Upper lobe of left lung (tissue), 6 donors: ENCODE measurements around the gene CREG1. TPM values are rescaled to one million over a fixed set of nuclear protein-coding genes. Genes with fewer than 3 reads are reported as not detected.

ENCODE experiments used
- ATAC-seq, 2 donors: fragments of 200-7000 bp; cut with Tn5 transposase; one replicate each; pipeline ENCODE4 v1.9.1; 2022; ENCODE audit warnings: mild to moderate bottlenecking in 2 of 2, moderate library complexity in 2 of 2; ENCODE audit not compliant: low FRiP score in 2 of 2
- DNase-seq, 2 donors: peaks; one replicate each; pipeline ENCODE4 v3.0.0-alpha.2; 2019 to 2020
- H3K27ac ChIP-seq, 4 donors: fragments of 200-600 bp; sonication (generic); one replicate each; pipeline ENCODE4 v1.5.1; 2016 to 2019
- H3K27me3 ChIP-seq, 4 donors: fragments of 200-600 bp; sonication (generic); one replicate each; pipeline ENCODE4 v1.5.1; 2017 to 2019
- H3K36me3 ChIP-seq, 4 donors: fragments of 200-600 bp; sonication (generic); one replicate each; pipeline ENCODE4 v1.5.1; 2016 to 2019
- H3K4me1 ChIP-seq, 4 donors: fragments of 200-600 bp; sonication (generic); one replicate each; pipeline ENCODE4 v1.5.1; 2018 to 2019
- H3K4me3 ChIP-seq, 4 donors: fragments of 200-600 bp; sonication (generic); one replicate each; pipeline ENCODE4 v1.5.1; 2017 to 2019; ENCODE audit warnings: mild to moderate bottlenecking in 2 of 4, moderate library complexity in 1 of 4
- H3K9me3 ChIP-seq, 4 donors: fragments of 200-600 bp; sonication (generic); one replicate each; pipeline ENCODE4 v1.5.1; 2018 to 2019
- CTCF ChIP-seq, 6 experiments: fragments of 450-650 bp in 4 of 6; fragments of 200-600 bp in 2 of 6; sonication (generic) in 2 of 6; IDR thresholded peaks; one replicate each; pipeline ENCODE4 v1.5.1; 2016 to 2019; ENCODE audit warnings: antibody characterized with exemption in 6 of 6
- EP300 ChIP-seq, 4 donors: sonication (generic); formaldehyde crosslinking; IDR thresholded peaks; one replicate each; pipeline ENCODE4 v1.5.1; 2017; ENCODE audit warnings: antibody characterized with exemption in 4 of 4, control low read depth in 2 of 4
- POLR2A ChIP-seq, 4 donors: fragments of 450-650 bp; IDR thresholded peaks; one replicate each; pipeline ENCODE4 v1.5.1; 2016 to 2017; ENCODE audit warnings: antibody characterized with exemption in 4 of 4, mild to moderate bottlenecking in 2 of 4
- POLR2AphosphoS5 ChIP-seq, 2 donors: sonication (generic); formaldehyde crosslinking; IDR thresholded peaks; one replicate each; pipeline ENCODE4 v1.5.1; 2017; ENCODE audit warnings: antibody characterized with exemption in 2 of 2
- WGBS, 2 donors: methylation state at CpG; one replicate each; pipeline ENCODE4 v1.1.5; 2017 to 2018; 5-methylcytosine and 5-hydroxymethylcytosine counted together
- total RNA-seq, 6 donors: library from RNA; depleted of rRNA in 4 of 6; stranded (reverse); fragments of >200 nt in 4 of 6; gene quantifications; one replicate each; pipeline versions ENCODE4 v1.1.0 to v1.2.1, GENCODE V29; 2016 to 2021
- donor health status: DM: no; HTN: no; CAD: no; lungs with moderate emphysema.
- donor health status: DM: no; HTN: yes; CAD: no; lungs with severe emphysema.

The CREG1 gene
- total RNA-seq, 6 donors from 2014 or later, result 114 to 235 (median 141) TPM

DNA sequence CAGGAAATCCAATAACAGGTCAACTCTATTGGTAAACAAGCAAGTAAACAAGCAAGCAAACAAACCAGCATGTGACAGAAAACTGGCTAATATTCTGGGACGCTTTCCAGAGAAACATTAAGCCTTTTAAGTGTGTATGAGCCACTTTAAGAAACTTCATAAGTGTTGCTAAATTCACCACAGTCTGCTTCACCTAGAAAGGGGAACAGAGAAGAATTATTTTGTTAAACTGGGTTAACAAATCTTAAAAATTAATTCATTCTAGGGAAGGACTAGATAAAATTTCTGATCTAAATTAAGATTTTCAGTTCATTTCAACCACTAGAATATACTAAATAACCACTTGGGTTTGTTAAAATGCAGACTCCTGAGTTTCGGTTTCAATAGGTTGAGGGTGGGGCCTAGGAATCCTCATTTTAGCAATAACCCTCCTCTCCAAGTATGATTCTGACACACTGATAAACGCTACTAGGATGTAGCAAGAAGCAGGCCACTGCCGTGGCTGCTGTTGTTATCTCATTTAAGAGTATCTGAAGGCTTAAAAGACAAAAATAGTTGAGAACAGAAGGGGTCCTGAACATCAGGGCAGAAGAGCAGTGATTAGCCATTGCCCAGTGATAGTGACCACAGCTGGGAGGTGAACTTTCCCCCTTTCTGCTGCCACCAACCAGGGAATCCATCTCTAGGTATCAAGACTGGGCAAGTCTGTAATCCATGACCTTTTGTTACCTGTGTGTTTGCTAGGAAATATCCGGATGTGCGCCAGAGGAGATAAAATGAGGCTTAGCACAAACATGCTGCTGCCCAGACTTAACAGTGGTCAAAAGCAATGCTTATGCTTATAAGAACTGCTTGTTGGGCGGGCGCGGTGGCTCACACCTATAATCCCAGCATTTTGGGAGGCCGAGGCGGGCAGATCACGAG, 11.2 kb downstream of the CREG1 start:
- DNase-seq (no peak), ATAC-seq (peak in 1 of 2 donors; percentile 25)
- H3K4me1 ChIP-seq, result peaks cover 0 to 23% (median 16%) of the 10 kb centered on the region in 4 donors
- H3K4me3 ChIP-seq, result no peak overlapping the region
- H3K27me3 ChIP-seq, result no peaks in the 10 kb centered on the region
- no peaks in the 10 kb centered on the region for H3K9me3 ChIP-seq
- 71 to 78% methylated on average over 12 of the region's 12 CpGs for WGBS, 2 donors
- TF ChIP-seq POLR2A (IDR thresholded peaks at IDR 0.05) (no peak), CTCF (IDR thresholded peaks at IDR 0.05) (no peak), POLR2AphosphoS5 (IDR thresholded peaks at IDR 0.05) (no peak), EP300 (IDR thresholded peaks at IDR 0.05) (no peak)
- peaks cover 0 to 33% (median 13%) of the 10 kb centered on the region in 4 donors for H3K36me3 ChIP-seq
- peak overlapping the region in 2 of 4 donors; percentile 10 to 61 for H3K27ac ChIP-seq

- peak overlapping the region in 1 of 4 donors; percentile 61 for H3K27ac ChIP-seq
- 0 to 12% methylated on average over 1 of the region's 1 CpG for WGBS, 2 donors
- H3K36me3 ChIP-seq, result peaks cover 0 to 26% (median 9%) of the 10 kb centered on the region in 4 donors
- H3K4me1 ChIP-seq, result peaks cover 0 to 23% (median 16%) of the 10 kb centered on the region in 4 donors
- TF ChIP-seq EP300 (IDR thresholded peaks at IDR 0.05) (no peak), POLR2AphosphoS5 (IDR thresholded peaks at IDR 0.05) (no peak), POLR2A (IDR thresholded peaks at IDR 0.05) (no peak), CTCF (IDR thresholded peaks at IDR 0.05) (no peak)
- no peaks in the 10 kb centered on the region for H3K27me3 ChIP-seq
- H3K9me3 ChIP-seq, result no peaks in the 10 kb centered on the region
- ATAC-seq (no peak), DNase-seq (no peak)
- H3K4me3 ChIP-seq, result no peak overlapping the region
Measured at GRCh38 chr1:167541610-167542009, 12.0 kb downstream of the CREG1 start.

DNA sequence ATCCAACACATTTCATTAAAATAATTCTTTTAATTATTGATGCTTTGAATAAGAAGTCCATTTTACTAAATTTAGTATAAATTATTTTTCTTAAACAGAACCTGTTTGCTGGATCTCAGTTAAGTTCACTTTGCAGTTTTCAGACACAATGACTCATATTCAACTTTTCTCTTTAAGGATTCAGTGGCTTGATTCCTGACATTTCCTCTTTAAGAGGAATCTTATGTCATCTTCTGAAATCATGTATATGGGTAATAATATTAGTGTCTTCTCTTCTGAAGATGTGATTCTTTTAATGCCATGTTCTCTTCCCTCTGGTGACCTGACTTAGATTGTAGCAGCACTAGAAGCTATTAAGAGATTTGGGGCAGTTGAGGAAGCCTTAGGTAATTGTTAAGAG, 12.6 kb downstream of the CREG1 start:
- TF ChIP-seq POLR2A (IDR thresholded peaks at IDR 0.05) (no peak), EP300 (IDR thresholded peaks at IDR 0.05) (no peak)
- DNase-seq (no peak), ATAC-seq (no peak)
- Histone ChIP-seq H3K4me1 (peaks cover 0 to 23% (median 16%) of the 10 kb centered on the region in 4 donors), H3K9me3 (no peaks in the 10 kb centered on the region), H3K27ac (no peak overlapping the region), H3K36me3 (peaks cover 0 to 24% (median 8%) of the 10 kb centered on the region in 4 donors), H3K4me3 (no peak overlapping the region), H3K27me3 (no peaks in the 10 kb centered on the region)

DNA sequence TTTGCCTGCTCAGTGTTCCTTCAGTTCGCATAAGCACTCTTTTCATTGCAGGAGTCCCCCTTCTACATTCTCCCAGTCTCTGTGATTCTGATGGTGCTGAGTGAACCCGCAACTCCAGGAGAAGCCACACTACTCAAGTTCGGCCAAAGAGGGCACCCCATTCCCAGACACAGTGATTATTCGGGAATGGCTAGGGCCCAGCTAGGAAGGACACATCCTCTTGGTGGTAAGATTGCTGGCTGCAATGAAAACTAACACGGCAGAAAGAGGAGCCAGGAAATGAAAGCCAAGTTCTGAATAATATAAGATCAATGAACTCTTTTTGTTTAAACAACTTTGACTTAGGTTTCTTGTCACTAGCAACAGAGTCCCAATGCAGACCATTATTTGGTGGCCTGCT, 14.9 kb downstream of the CREG1 start:
- WGBS, 2 donors, result 58 to 66% methylated on average over 5 of the region's 5 CpGs
- DNase-seq (no peak), ATAC-seq (no peak)
- no peak overlapping the region for H3K27ac ChIP-seq
- peaks cover 0 to 5% (median 0%) of the 10 kb centered on the region in 4 donors for H3K36me3 ChIP-seq
- H3K9me3 ChIP-seq, result no peaks in the 10 kb centered on the region
- TF ChIP-seq CTCF (IDR thresholded peaks at IDR 0.05) (no peak), EP300 (IDR thresholded peaks at IDR 0.05) (no peak), POLR2AphosphoS5 (IDR thresholded peaks at IDR 0.05) (no peak), POLR2A (IDR thresholded peaks at IDR 0.05) (no peak)
- H3K27me3 ChIP-seq, result no peaks in the 10 kb centered on the region
- peaks cover 0 to 23% (median 12%) of the 10 kb centered on the region in 4 donors for H3K4me1 ChIP-seq
- H3K4me3 ChIP-seq, result no peak overlapping the region

GRCh38 chr1:167533851-167534300, 19.7 kb downstream of the CREG1 start:
- Histone ChIP-seq H3K27ac (no peak overlapping the region), H3K9me3 (no peaks in the 10 kb centered on the region), H3K4me1 (no peaks in the 10 kb centered on the region), H3K36me3 (no peaks in the 10 kb centered on the region), H3K27me3 (no peaks in the 10 kb centered on the region), H3K4me3 (no peak overlapping the region)
- DNase-seq, result peak in 1 of 2 donors; percentile 72
- ATAC-seq, result peak; percentile 81 to 93
- TF ChIP-seq CTCF (IDR thresholded peaks at IDR 0.05), result peak; percentile 73 to 88 (median 78)
- no peak for TF ChIP-seq POLR2A (IDR thresholded peaks at IDR 0.05)
- 15 to 22% methylated on average over 8 of the region's 8 CpGs for WGBS, 2 donors
